ENCODE data around the gene MRPL45.

MRPL45 gene

DNA sequence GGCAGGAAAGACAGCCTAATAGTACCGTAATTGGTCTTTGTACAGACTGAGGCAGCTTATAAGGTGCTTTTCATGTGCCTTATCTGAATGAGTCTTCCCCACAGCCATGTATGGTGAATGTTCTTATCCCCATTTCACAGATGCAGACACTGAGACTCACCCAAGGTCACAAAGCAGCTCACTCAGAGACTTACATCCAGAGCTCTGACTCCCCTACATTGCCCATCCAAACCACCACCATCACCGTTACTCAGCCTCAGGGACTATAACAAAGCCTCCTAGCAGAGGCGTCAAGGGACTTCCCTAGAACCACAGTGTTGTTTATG is 47.4 kb downstream of the MRPL45 start:
- Histone ChIP-seq H3K27ac (replicated peaks) (no peak overlapping the region), H3K4me3 (replicated peaks; ENCODE audit: insufficient read depth, low read length) (no peak overlapping the region), H3K27me3 (ENCODE audit: insufficient read depth, poor library complexity, severe bottlenecking) (no peaks in the 10 kb centered on the region)
- no peak for DNase-seq (ENCODE audit: low read depth in 1 of 2, low spot score in 1 of 2)
- TF ChIP-seq POLR2AphosphoS5 (IDR thresholded peaks at IDR 0.05; ENCODE audit: low read depth) (no peak), SPI1 (IDR thresholded peaks at IDR 0.05; ENCODE audit: borderline replicate concordance, low read depth) (no peak), GABPA (IDR thresholded peaks at IDR 0.05; ENCODE audit: low read depth) (no peak)
- TF ChIP-seq, protein P1, sequence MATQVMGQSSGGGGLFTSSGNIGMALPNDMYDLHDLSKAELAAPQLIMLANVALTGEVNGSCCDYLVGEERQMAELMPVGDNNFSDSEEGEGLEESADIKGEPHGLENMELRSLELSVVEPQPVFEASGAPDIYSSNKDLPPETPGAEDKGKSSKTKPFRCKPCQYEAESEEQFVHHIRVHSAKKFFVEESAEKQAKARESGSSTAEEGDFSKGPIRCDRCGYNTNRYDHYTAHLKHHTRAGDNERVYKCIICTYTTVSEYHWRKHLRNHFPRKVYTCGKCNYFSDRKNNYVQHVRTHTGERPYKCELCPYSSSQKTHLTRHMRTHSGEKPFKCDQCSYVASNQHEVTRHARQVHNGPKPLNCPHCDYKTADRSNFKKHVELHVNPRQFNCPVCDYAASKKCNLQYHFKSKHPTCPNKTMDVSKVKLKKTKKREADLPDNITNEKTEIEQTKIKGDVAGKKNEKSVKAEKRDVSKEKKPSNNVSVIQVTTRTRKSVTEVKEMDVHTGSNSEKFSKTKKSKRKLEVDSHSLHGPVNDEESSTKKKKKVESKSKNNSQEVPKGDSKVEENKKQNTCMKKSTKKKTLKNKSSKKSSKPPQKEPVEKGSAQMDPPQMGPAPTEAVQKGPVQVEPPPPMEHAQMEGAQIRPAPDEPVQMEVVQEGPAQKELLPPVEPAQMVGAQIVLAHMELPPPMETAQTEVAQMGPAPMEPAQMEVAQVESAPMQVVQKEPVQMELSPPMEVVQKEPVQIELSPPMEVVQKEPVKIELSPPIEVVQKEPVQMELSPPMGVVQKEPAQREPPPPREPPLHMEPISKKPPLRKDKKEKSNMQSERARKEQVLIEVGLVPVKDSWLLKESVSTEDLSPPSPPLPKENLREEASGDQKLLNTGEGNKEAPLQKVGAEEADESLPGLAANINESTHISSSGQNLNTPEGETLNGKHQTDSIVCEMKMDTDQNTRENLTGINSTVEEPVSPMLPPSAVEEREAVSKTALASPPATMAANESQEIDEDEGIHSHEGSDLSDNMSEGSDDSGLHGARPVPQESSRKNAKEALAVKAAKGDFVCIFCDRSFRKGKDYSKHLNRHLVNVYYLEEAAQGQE (IDR thresholded peaks at IDR 0.05; ENCODE audit: insufficient replicate concordance, low read depth): no peak
- TF ChIP-seq, protein P2, sequence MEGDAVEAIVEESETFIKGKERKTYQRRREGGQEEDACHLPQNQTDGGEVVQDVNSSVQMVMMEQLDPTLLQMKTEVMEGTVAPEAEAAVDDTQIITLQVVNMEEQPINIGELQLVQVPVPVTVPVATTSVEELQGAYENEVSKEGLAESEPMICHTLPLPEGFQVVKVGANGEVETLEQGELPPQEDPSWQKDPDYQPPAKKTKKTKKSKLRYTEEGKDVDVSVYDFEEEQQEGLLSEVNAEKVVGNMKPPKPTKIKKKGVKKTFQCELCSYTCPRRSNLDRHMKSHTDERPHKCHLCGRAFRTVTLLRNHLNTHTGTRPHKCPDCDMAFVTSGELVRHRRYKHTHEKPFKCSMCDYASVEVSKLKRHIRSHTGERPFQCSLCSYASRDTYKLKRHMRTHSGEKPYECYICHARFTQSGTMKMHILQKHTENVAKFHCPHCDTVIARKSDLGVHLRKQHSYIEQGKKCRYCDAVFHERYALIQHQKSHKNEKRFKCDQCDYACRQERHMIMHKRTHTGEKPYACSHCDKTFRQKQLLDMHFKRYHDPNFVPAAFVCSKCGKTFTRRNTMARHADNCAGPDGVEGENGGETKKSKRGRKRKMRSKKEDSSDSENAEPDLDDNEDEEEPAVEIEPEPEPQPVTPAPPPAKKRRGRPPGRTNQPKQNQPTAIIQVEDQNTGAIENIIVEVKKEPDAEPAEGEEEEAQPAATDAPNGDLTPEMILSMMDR (IDR thresholded peaks at IDR 0.05; ENCODE audit: insufficient read depth, low read length): no peak

DNA sequence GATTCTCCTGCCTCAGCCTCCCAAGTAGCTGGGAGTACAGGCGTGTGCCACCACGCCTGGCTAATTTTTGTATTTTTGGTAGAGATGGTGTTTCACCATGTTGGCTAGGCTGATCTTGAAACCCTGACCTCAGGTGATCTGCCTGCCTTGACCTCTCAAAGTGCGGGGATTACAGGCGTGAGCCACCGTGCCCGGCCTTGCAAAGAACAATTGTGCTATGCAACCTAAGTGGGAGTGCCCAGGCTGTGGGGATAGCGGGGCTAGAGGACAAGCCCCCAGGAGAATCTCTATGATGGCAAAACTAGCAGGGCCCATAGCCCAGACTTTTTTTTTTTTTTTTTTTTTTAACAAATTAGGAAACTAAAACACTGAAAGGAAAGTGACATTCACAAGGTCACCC is 48.8 kb downstream of the MRPL45 start:
- TF ChIP-seq GABPA (IDR thresholded peaks at IDR 0.05; ENCODE audit: low read depth): no peak
- TF ChIP-seq, protein P1 (IDR thresholded peaks at IDR 0.05; ENCODE audit: insufficient replicate concordance, low read depth): no peak
- DNase-seq (ENCODE audit: low read depth in 1 of 2, low spot score in 1 of 2): no peak

DNA sequence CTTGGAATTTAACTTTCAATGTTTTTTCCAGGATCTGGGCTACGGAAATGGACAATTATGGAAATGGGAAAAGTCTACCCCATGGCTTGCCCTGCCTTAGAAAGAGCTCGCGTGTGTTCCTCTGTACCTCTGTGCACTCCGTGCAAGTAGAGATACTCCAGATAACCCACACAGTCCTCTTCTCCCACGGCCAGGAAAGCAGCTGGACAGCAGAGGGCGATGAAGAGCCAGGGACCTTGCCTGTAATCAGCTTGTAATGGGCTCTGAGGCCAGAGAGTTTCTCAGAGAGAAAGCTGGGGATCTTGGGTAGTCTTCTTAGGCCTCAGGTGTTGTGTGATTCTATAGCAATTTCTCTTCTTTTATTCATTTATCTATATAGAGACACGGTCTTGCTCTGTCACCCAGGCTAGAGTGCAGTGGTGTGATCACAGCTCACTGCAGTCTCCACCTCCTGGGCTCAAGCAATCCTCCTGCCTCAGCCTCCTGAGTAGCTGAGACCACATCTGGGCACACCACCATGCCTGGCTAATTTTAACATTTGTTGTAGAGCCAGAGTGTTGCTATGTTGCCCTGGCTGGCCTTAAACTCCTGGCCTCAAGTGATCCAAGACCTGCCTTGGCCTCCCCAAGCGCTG is 52.2 kb downstream of the MRPL45 start:
- Histone ChIP-seq H3K4me3 (replicated peaks; ENCODE audit: insufficient read depth, low read length) (no peak overlapping the region), H3K27ac (replicated peaks) (no peak overlapping the region), H3K27me3 (ENCODE audit: insufficient read depth, poor library complexity, severe bottlenecking) (no peaks in the 10 kb centered on the region)
- TF ChIP-seq POLR2AphosphoS5 (IDR thresholded peaks at IDR 0.05; ENCODE audit: low read depth) (no peak), GABPA (IDR thresholded peaks at IDR 0.05; ENCODE audit: low read depth) (no peak), SPI1 (IDR thresholded peaks at IDR 0.05; ENCODE audit: borderline replicate concordance, low read depth) (no peak)
- TF ChIP-seq, protein P1 (IDR thresholded peaks at IDR 0.05; ENCODE audit: insufficient replicate concordance, low read depth): no peak
- TF ChIP-seq, protein P2 (IDR thresholded peaks at IDR 0.05; ENCODE audit: insufficient read depth, low read length): peak; percentile 88
- peak; percentile 55 to 92 for DNase-seq (ENCODE audit: low read depth in 1 of 2, low spot score in 1 of 2)

More for the DNA sequence above, 48.8 kb downstream of the MRPL45 start:
- H3K27ac ChIP-seq (replicated peaks): no peak overlapping the region
- no peak overlapping the region for H3K4me3 ChIP-seq (replicated peaks; ENCODE audit: insufficient read depth, low read length)
- no peaks in the 10 kb centered on the region for H3K27me3 ChIP-seq (ENCODE audit: insufficient read depth, poor library complexity, severe bottlenecking)
